HepG2 (cell line): Measurements from ENCODE around the gene SALL2. TPM values are rescaled to one million over a fixed set of nuclear protein-coding genes. Genes with fewer than 3 reads are reported as not detected.

Experiments used
- ATAC-seq: fragments of 200-7000 bp; cut with Tn5 transposase; 3 replicates; pipeline ENCODE4 v1.9.1; 2020; ENCODE audit warnings: mild to moderate bottlenecking, moderate library complexity
- BruUV-seq: library from RNA; stranded (reverse); fragments of 400-500 nt; replicated peaks from 2 replicates; lab custom pipeline; 2021; lab: Mats Ljungman, UMichigan
- CTCF ChIA-PET: fragments of 300-600 bp; formaldehyde crosslinking; extraction: SDS; loops from one replicate; lab custom pipeline; 2021; ENCODE audit warnings: low total read pairs, inconsistent platforms, low intra/inter-chr PET ratio; lab: Yijun Ruan, JAX
- POLR2A ChIA-PET: fragments of 350-600 bp; sonication (Branson Sonifier 250); formaldehyde crosslinking; loops from one replicate; lab custom pipeline; 2020; ENCODE audit warnings: antibody characterized with exemption, inconsistent platforms; lab: Yijun Ruan, JAX
- DNase-seq: peaks from one replicate; pipeline ENCODE4 v3.0.0-alpha.2; 2015; ENCODE audit warnings: low spot score
- FAIRE-seq: peaks from 3 replicates; lab custom pipeline; 2011; peaks lifted over from hg19 to GRCh38; lab: Jason Lieb, UNC
- H2AFZ ChIP-seq: one replicate; pipeline ENCODE4 v1.6.1; 2011; ENCODE audit warnings: low read length, inconsistent platforms
- H3K27ac ChIP-seq: fragments of 300-600 bp; 3 replicates; pipeline ENCODE4 v1.8.0; 2011; ENCODE audit warnings: mixed run types, mild to moderate bottlenecking, mixed read lengths, low read length, inconsistent platforms; ENCODE audit not compliant: insufficient read depth; ENCODE audit errors: extremely low read length
- H3K27me3 ChIP-seq, 2 experiments: fragments of 200-600 bp in 1 of 2; 2 replicates in 1 of 2; 3 replicates in 1 of 2; pipeline versions ENCODE4 v1.6.0 to v1.8.0; 2011; ENCODE audit warnings: low read length in 2 of 2, mild to moderate bottlenecking in 2 of 2, moderate library complexity in 2 of 2, inconsistent platforms in 1 of 2; ENCODE audit not compliant: insufficient read depth in 2 of 2, control insufficient read depth in 1 of 2
- H3K36me3 ChIP-seq, 2 experiments: fragments of 200-600 bp in 1 of 2; replicated peaks in 1 of 2; 2 replicates in 1 of 2; 3 replicates in 1 of 2; pipeline versions ENCODE4 v1.5.1 to v1.8.0; 2011; ENCODE audit warnings: low read length in 2 of 2, inconsistent platforms in 1 of 2; ENCODE audit not compliant: insufficient read depth in 2 of 2, control insufficient read depth in 1 of 2
- H3K4me1 ChIP-seq: 2 replicates; pipeline ENCODE4 v1.5.1; 2012; ENCODE audit warnings: low read length, inconsistent platforms; ENCODE audit not compliant: insufficient read depth
- H3K4me2 ChIP-seq: 2 replicates; pipeline ENCODE4 v1.6.0; 2011; ENCODE audit warnings: low read depth, low read length, inconsistent platforms
- H3K4me3 ChIP-seq, 3 experiments: fragments of 200-600 bp in 1 of 3; sonication (generic), shearing (Covaris generic) in 1 of 3; replicated peaks in 1 of 3; 2 replicates each; pipeline ENCODE4 v1.5.1; 2011 to 2016; ENCODE audit warnings: low read length in 3 of 3, inconsistent platforms in 2 of 3, low read depth in 2 of 3, mild to moderate bottlenecking in 2 of 3, control low read depth in 1 of 3, mixed read lengths in 1 of 3; ENCODE audit not compliant: insufficient read depth in 1 of 3
- H3K79me2 ChIP-seq: one replicate; pipeline ENCODE4 v1.6.1; 2011; ENCODE audit warnings: low read length, inconsistent platforms; ENCODE audit not compliant: insufficient read depth
- H3K9ac ChIP-seq: 2 replicates; pipeline ENCODE4 v1.6.0; 2011; ENCODE audit warnings: mild to moderate bottlenecking, low read depth, low read length, inconsistent platforms; ENCODE audit not compliant: insufficient read depth
- H3K9me3 ChIP-seq: 2 replicates; pipeline ENCODE4 v1.5.1; 2012; ENCODE audit warnings: mild to moderate bottlenecking, low read length
- H4K20me1 ChIP-seq: 2 replicates; pipeline ENCODE4 v1.6.0; 2011; ENCODE audit warnings: inconsistent platforms, mild to moderate bottlenecking, low read length, moderate library complexity; ENCODE audit not compliant: insufficient read depth
- FOXK2 ChIP-seq: fragments of 450-650 bp; IDR thresholded peaks from 2 replicates; pipeline ENCODE4 v1.6.1; 2016
- GZF1 ChIP-seq: sonication (generic); formaldehyde crosslinking; IDR thresholded peaks from 2 replicates; pipeline ENCODE4 v1.5.1; 2020; ENCODE audit warnings: mild to moderate bottlenecking, missing genetic modification reagents
- HNRNPH1 ChIP-seq: fragments of 200-400 bp; formaldehyde crosslinking; optimal IDR thresholded peaks from 2 replicates; pipeline ENCODE3; 2017; ENCODE audit warnings: mild to moderate bottlenecking, low read depth, low read length
- HNRNPL ChIP-seq: fragments of 200-400 bp; formaldehyde crosslinking; IDR thresholded peaks from 2 replicates; pipeline ENCODE4 v1.6.1; 2017; ENCODE audit warnings: mild to moderate bottlenecking, low read depth, low read length
- MLLT10 ChIP-seq: sonication (generic); formaldehyde crosslinking; IDR thresholded peaks from 2 replicates; pipeline ENCODE4 v1.4.0; 2020; ENCODE audit warnings: missing genetic modification reagents
- REST ChIP-seq, 2 experiments: IDR thresholded peaks; 2 replicates each; pipeline ENCODE4 v1.6.1; 2011 to 2012; ENCODE audit warnings: low read length in 2 of 2, borderline replicate concordance in 1 of 2, low read depth in 1 of 2, mild to moderate bottlenecking in 1 of 2, moderate library complexity in 1 of 2
- SAFB2 ChIP-seq: sonication (generic); formaldehyde crosslinking; IDR thresholded peaks from 2 replicates; pipeline ENCODE4 v1.5.1; 2020; ENCODE audit warnings: missing genetic modification reagents, low read depth, mild to moderate bottlenecking, borderline replicate concordance
- TBX2 ChIP-seq: sonication (generic); formaldehyde crosslinking; IDR thresholded peaks from 2 replicates; pipeline ENCODE4 v1.5.0; 2020; ENCODE audit warnings: missing genetic modification reagents, mild to moderate bottlenecking, borderline replicate concordance
- ZMAT5 ChIP-seq: sonication (generic); formaldehyde crosslinking; IDR thresholded peaks from 2 replicates; pipeline ENCODE4 v1.5.0; 2020; ENCODE audit warnings: mild to moderate bottlenecking, low read depth, missing genetic modification reagents, borderline replicate concordance
- ZNF263 ChIP-seq: sonication (generic); formaldehyde crosslinking; IDR thresholded peaks from 2 replicates; pipeline ENCODE4 v1.4.0; 2020; ENCODE audit warnings: missing genetic modification reagents
- ZNF335 ChIP-seq: sonication (generic); formaldehyde crosslinking; IDR thresholded peaks from 2 replicates; pipeline ENCODE4 v1.4.0; 2020; ENCODE audit warnings: missing genetic modification reagents
- ZNF549 ChIP-seq: sonication (generic); formaldehyde crosslinking; IDR thresholded peaks from 2 replicates; pipeline ENCODE4 v1.5.0; 2020; ENCODE audit warnings: missing genetic modification reagents
- ZNF713 ChIP-seq: sonication (generic); formaldehyde crosslinking; IDR thresholded peaks from 2 replicates; pipeline ENCODE4 v1.4.0; 2020; ENCODE audit warnings: mild to moderate bottlenecking, missing genetic modification reagents
- WGBS: methylation state at CpG from one replicate; pipeline ENCODE4 v1.1.6; 2017; ENCODE audit warnings: low lambda C conversion rate; 5-methylcytosine and 5-hydroxymethylcytosine counted together
- in situ Hi-C: cut with HindIII; loops from 2 replicates; pipeline ENCODE4 v1.10.0; 2017; ENCODE audit warnings: low pct_unique_long_range_greater_than_20kb; ENCODE audit not compliant: extremely low pct_ligation_motif_present
- intact Hi-C: fragments of 100-400 bp; cut with micrococcal nuclease; formaldehyde crosslinking; loops from one replicate; pipeline ENCODE4 v1.10.0; 2022; ENCODE audit not compliant: unreplicated experiment
- polyA plus RNA-seq, 8 experiments: library from polyadenylated mRNA; depleted of rRNA in 3 of 8; stranded (reverse) in 7 of 8; unstranded in 1 of 8; fragments of >200 nt; fragmentation: Illumina TruSeq in 4 of 8; extraction: Trizol in 4 of 8; gene quantifications; 2 replicates each; pipeline versions ENCODE4 v1.2.1 to v1.2.3, GENCODE V29; 2011 to 2016; ENCODE audit warnings: low read depth in 4 of 8, missing spikeins in 1 of 8, mixed read lengths in 1 of 8; ENCODE audit not compliant: insufficient read depth in 1 of 8
- total RNA-seq, 5 experiments: library from RNA; depleted of rRNA; stranded (reverse); fragments of >200 nt; fragmentation: Illumina TruSeq; extraction: Trizol; gene quantifications; 2 replicates each; pipeline ENCODE4 v1.2.3, GENCODE V29; 2016; ENCODE audit warnings: low read depth in 1 of 5
- TF ChIP-seq, protein P1 (sequence below): sonication (generic); formaldehyde crosslinking; conservative IDR thresholded peaks from 2 replicates; pipeline ENCODE4 v1.8.0; 2022; ENCODE audit warnings: low read depth, missing genetic modification reagents
- TF ChIP-seq, protein P2 (sequence below): sonication (generic); formaldehyde crosslinking; IDR thresholded peaks from 2 replicates; pipeline ENCODE4 v1.5.0; 2020; ENCODE audit warnings: mild to moderate bottlenecking, missing genetic modification reagents

SALL2 gene
- total and polyA plus RNA-seq, 2 of the 13 experiments (the other 11 are each of a cell fraction or from before 2014, with no cell fraction given), result 4.9 to 5.8 TPM

- TF ChIP-seq SAFB2 (CRISPR knock-in tag) (no peak), ZNF263 (CRISPR knock-in tag) (peak; percentile 69), ZNF335 (CRISPR knock-in tag) (no peak)
Observed at GRCh38 chr14:21509432-21510143, 16.6 kb downstream of the SALL2 start (continued).

GRCh38 chr14:21506557-21506956, 19.6 kb downstream of the SALL2 start:
- H3K4me2 ChIP-seq, result no peak overlapping the region
- ChIA-PET POLR2A (no interaction called here), CTCF (no interaction called here)
- ATAC-seq, result no peak
- no peaks in the 10 kb centered on the region for H4K20me1 ChIP-seq
- TF ChIP-seq HNRNPH1 (no peak), ZNF549 (no peak), MLLT10 (CRISPR knock-in tag) (no peak), REST (IDR thresholded peaks at IDR 0.05; ENCODE audit: borderline replicate concordance in 1 of 2, low read depth in 1 of 2, low read length in 2 of 2) (no peak), HNRNPL (no peak), ZMAT5 (CRISPR knock-in tag) (no peak), FOXK2 (no peak), ZNF713 (CRISPR knock-in tag) (no peak), GZF1 (no peak), TBX2 (CRISPR knock-in tag) (peak; percentile 35; the same call in 1 of the 2 replicates)
- TF ChIP-seq, protein P1, sequence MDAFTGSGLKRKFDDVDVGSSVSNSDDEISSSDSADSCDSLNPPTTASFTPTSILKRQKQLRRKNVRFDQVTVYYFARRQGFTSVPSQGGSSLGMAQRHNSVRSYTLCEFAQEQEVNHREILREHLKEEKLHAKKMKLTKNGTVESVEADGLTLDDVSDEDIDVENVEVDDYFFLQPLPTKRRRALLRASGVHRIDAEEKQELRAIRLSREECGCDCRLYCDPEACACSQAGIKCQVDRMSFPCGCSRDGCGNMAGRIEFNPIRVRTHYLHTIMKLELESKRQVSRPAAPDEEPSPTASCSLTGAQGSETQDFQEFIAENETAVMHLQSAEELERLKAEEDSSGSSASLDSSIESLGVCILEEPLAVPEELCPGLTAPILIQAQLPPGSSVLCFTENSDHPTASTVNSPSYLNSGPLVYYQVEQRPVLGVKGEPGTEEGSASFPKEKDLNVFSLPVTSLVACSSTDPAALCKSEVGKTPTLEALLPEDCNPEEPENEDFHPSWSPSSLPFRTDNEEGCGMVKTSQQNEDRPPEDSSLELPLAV (CRISPR knock-in tag), result no peak
- TF ChIP-seq, protein P2, sequence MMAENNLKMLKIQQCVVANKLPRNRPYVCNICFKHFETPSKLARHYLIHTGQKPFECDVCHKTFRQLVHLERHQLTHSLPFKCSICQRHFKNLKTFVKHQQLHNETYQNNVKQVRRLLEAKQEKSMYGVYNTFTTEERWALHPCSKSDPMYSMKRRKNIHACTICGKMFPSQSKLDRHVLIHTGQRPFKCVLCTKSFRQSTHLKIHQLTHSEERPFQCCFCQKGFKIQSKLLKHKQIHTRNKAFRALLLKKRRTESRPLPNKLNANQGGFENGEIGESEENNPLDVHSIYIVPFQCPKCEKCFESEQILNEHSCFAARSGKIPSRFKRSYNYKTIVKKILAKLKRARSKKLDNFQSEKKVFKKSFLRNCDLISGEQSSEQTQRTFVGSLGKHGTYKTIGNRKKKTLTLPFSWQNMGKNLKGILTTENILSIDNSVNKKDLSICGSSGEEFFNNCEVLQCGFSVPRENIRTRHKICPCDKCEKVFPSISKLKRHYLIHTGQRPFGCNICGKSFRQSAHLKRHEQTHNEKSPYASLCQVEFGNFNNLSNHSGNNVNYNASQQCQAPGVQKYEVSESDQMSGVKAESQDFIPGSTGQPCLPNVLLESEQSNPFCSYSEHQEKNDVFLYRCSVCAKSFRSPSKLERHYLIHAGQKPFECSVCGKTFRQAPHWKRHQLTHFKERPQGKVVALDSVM (CRISPR knock-in tag), result peak; percentile 73; the same call in 1 of the 2 replicates
- no peak for DNase-seq
- H3K27me3 ChIP-seq, result no peaks in the 10 kb centered on the region; a peak in 1 of 5 replicates
- in situ Hi-C loops, result no loop called here
- H3K4me3 ChIP-seq, result no peak overlapping the region
- intact Hi-C loops, result no loop called here
- H3K4me1 ChIP-seq, result peaks cover 19% of the 10 kb centered on the region
- peaks cover 49% of the 10 kb centered on the region for H3K79me2 ChIP-seq
- no peak for FAIRE-seq
- H3K9me3 ChIP-seq, result no peaks in the 10 kb centered on the region
- H3K36me3 ChIP-seq, result peaks cover 19 to 37% of the 10 kb centered on the region in 2 experiments
- no TSS peak for BruUV-seq
- H3K9ac ChIP-seq, result no peak overlapping the region
- WGBS, result 94% methylated on average over 2 of the region's 2 CpGs
- H2AFZ ChIP-seq, result no peak overlapping the region
- no peak overlapping the region for H3K27ac ChIP-seq
